GM18511 (cell line): ENCODE results near the gene RBM26.

ENCODE experiments used
- ATAC-seq: cut with Tn5 transposase; IDR thresholded peaks from one replicate; pipeline ENCODE4 v1.9.1; 2021; ENCODE audit warnings: mild to moderate bottlenecking, moderate library complexity; ENCODE audit not compliant: unreplicated experiment

Gene RBM26, protein sequence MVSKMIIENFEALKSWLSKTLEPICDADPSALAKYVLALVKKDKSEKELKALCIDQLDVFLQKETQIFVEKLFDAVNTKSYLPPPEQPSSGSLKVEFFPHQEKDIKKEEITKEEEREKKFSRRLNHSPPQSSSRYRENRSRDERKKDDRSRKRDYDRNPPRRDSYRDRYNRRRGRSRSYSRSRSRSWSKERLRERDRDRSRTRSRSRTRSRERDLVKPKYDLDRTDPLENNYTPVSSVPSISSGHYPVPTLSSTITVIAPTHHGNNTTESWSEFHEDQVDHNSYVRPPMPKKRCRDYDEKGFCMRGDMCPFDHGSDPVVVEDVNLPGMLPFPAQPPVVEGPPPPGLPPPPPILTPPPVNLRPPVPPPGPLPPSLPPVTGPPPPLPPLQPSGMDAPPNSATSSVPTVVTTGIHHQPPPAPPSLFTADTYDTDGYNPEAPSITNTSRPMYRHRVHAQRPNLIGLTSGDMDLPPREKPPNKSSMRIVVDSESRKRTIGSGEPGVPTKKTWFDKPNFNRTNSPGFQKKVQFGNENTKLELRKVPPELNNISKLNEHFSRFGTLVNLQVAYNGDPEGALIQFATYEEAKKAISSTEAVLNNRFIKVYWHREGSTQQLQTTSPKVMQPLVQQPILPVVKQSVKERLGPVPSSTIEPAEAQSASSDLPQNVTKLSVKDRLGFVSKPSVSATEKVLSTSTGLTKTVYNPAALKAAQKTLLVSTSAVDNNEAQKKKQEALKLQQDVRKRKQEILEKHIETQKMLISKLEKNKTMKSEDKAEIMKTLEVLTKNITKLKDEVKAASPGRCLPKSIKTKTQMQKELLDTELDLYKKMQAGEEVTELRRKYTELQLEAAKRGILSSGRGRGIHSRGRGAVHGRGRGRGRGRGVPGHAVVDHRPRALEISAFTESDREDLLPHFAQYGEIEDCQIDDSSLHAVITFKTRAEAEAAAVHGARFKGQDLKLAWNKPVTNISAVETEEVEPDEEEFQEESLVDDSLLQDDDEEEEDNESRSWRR

DNA sequence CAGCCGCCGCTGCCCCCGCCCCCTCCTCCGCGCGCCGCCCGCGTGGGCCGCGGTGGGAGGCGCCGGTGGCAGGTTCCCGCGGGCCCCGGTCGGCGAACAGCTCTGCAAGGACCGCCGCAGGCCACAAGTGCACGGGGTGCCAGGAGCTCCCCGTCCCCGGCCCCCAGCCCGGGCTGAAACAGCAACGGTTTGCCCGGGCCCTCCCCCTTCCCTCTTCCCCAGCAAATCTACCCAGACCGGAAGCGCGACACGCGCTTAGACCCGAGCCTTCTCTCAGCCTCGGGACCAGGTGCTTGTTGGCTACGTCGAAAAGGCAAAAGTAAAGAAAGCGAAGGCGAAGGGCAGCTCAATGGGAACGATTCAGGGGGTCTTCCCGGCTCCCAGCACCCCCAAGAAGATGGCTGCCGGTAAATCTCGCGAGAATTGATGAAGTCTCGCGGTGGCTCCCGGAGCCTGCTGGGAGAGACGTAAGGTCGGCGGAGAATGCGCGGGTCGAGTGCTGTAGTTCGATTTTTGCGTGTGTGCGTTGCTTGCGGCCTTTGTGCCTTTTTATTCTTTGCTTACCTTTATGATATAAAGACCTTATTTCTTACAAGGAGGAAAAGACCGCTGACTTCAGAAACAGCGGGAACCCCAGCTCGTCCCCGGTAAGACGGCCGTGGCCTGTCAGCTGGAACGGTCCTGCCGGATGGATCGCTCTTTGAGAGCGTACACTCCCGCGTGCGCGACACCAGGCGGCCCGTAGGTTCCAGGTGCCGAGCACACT lies at the start of gene RBM26:
TSS of gene RBM26 (minus strand) at position 425 of the 766 bp plus-strand sequence. CDS start 481 bp downstream, outside the sequence.
- ATAC-seq: peak; percentile 88

DNA sequence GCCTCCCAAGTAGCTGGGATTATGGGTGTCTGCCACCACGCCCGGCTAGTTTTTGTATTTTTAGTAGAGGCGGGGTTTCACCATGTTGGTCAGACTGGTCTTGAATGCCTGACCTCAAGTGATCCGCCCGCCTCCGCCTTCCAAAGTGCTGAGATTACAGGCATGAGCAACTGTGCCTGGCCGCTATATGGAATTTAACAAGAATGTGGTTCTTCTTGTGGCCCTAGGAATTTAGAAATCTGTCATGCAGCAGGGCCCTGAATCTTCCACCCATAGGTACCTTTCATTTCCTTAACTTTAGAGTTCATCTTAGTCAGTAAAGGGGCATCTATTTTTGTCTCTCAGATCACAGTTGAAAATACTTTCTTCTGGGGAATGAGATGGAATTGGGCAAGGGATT lies 49.3 kb upstream of the RBM26 start:
- no peak for ATAC-seq

DNA sequence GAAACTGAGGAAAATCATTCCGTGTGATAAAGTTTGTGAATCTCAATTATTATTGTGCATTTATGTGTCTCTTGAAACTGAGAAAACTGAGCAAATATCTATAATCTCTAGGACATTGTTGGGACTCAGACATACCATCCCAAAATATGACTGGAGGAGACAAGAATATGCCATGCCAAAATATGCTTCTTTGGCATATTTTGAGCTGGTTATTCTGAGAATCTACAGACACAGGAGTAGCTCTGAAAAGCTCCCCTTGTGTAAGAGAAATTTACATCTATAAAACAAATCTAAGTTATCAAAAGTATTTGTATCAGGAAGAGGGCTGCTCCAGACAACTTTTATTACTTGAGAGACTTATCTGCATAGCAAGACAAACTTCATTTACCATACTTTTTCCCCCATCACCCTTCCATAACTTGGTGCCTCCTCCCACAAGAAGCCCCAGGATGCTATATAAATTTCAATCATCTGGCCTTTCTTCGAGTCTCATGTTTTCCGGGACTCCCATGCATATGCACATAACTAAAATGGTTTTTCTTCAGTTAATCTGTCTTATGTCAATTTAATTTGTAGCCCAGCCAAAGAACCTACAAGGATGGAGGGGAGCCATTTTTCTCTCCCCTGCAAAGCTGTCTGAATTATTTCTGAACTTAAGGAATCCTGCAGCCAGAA lies 46.3 kb upstream of the RBM26 start:
- no peak for ATAC-seq

DNA sequence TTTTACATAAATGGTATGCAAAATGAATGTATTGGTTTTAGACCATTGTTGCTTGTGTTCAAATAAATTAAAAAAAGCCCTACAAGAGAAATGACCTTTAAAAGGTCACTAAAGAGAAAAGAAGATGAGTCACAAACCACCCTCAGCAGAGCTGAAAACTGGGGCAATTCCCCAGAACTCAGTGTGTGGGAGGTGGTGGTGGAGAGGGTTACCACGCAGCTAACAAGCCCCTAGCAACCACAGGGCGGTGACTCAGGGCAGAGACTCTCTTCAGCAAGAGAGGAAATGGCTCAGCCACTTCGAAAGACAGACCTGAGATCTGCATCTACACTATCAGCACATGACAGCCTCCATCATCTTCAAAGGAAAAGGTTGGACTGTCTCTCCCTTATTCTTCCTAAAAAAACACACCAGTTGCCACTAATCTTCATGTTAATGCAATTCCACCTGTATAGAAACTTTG lies 45.5 kb upstream of the RBM26 start:
- peak; percentile 100 for ATAC-seq

DNA sequence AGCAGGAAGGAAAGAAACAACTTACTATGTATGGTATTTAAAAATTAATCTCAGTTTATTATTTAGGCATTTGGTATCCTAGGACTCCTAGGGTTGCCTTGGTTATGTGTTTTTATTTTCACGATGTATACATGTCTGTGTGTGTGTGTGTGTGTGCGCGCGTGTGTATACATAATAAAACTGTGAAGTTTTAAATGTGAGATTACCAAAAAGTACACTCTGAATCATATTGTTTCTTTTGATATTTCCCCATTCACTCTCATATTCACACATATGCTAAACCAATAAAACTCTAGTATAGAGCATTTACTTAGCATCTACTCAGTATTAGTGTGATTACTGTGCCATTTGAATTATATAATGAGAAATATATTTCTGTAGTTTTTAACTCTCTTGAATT lies 44.1 kb upstream of the RBM26 start:
- no peak for ATAC-seq

DNA sequence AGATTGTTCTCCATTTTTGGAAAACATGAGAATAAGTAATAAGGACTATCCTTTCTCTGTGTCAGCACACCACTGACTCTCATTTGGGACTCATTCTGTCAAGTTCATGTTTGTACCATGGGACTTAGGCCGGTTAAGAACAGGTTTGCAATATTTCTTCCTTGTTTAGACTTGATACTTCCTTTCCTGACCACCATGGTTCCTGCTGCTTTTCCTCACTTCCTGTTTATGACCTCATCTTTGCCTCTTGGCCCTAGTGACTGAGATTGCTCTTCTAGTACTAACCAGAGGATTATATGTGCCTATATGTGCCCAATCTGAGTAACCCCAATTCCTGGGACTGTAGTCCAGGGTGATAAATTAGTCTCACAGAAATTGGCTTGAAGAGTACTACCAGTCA lies 42.4 kb upstream of the RBM26 start:
- no peak for ATAC-seq

DNA sequence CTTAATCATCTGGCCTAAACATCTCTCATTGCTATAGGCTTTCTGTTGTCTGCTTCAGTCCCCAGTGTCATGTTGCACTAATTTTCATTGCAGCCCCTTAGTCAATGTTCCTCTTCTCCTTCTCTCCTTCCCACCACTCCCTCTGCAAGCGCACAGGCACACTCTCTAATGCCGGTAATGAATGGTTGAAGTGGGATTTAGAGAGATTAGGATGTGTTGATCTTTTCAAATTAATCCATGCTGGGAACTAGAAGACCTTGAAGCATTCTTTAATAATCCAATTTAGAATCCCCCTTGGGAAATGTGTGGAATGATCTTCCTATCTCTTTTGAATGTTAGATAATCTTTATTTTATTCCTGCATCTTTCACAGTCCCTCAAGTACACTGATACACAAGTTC lies 41.7 kb upstream of the RBM26 start:
- no peak for ATAC-seq

DNA sequence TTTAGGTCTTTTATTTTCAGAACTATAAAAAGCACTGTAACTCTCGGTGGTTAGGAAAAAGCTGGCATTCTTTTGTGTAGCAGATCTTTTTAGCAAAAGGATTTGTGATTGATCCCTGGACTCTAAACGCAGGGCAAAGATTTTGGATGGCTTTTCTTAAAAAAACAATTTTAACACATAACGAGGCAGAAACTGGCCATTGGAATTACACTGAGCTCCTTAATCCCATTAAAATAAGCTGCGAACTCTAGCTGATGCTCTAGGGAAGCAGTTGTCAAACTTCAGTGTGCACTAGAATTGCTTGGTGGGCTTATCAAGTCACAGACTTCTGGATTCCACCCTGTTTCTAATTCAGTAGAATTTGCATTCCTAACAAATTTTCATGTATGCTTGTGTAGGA lies 41.1 kb upstream of the RBM26 start:
- ATAC-seq: no peak

DNA sequence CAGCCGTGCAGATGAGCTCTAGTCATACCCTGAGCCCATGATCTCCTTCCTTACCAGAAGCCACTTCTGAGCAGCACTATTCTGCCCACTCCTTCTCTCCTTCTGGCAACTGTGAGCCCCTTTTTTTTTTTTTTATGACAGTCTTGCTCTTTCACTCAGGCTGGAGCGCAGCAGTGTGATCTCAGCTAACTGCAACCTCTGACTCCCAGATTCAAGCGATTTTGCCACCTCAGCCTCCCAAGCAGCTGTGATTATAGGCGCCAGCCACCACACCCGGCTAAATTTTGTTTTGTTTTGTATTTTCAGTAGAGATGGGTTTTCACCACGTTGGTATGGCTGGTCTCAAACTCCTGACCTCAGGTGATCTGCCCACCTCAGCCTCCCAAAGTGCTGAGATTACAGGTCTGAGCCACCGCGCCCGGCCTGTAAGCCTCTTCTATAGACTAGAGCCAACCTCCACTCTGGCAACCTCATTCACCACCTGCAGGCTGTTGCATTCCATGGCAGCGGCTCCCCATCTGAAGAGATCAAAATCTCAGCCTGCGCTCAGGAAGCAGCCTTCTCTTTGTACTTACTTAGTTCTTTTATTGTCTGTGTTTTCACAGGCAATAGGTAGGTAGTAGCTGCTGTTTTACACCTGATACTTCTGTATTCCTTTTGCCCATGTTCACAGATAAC lies 40.1 kb upstream of the RBM26 start:
- ATAC-seq: no peak

DNA sequence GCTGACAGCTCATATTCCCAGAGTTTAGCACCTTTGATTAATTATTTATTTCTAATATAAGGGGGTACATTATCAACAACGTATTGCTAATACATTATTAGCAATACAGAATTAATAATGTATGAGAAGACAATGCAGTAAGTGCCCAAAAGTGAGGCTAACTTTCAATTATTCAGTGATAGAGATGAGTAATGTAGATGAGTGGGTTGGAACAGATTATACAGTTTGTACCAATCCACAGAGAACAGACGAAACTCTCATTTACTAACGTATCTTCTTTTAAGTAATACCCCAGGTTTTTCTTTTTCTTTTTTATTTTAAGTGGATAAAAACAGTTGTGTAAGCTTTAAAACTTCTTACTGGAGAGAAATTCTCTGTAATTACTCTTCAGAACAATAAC lies 36.7 kb upstream of the RBM26 start:
- no peak for ATAC-seq

DNA sequence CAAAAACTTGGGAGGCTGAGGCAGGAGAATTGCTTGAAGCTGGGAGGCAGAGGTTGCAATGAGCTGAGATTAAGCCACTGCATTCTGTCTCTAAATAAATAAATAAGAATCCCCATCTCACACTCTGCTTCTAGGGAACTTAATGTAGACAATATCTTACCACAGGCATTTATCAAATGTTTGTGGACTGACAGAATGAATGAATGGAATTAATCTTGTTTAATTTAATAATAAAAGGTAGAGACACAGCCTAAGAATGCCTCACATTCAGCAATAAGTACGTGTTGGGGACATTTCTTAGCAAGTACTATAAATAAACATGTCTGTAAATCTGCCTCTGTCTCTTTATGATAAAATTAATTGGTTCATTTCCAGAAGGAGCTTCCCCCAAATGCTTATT lies 36.2 kb upstream of the RBM26 start:
- no peak for ATAC-seq

DNA sequence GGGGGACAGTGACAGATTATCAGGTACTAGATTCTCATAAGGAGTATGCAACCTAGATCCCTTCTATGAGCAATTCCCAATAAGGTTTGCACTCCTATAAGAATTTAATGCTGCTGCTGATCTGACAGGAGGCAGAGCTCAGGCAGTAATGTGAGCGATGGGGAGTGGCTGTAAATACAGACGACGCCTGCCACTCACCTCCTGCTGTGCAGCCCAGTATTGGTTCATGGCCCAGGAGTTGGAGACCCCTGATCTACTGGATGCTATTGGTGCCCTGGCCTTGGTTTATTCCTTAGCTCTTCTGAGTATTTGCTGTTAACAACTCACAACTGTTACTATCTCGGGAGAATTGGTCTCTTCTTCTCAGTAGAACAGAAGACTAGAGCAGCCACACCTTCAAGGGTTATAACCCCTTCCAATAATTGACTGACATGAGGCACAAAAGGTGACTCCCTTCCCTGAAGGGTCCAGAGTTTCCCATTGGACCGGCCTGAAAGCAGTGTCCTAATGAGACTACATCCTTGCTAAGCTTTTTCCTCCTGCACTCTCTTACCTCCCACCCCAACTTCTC lies 35.0 kb upstream of the RBM26 start:
- no peak for ATAC-seq

DNA sequence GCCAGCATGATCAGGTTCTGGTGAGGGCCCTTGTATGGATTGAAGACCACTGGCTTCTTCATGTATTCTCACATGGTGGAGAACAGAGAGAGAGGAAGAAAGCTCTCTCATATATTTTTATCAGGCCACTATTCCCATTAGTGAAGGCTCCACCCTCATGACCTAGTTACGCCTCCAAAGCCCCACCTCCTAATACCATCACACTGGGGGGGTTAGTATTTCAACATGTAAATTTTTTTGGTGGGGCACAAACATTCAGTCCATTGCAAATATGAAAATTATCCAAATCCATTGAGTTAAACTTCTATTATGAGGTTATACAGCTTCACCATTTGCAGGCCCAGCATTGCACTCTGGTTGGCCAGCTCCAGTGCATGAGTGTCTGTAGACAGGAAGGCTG lies 33.2 kb upstream of the RBM26 start:
- no peak for ATAC-seq

DNA sequence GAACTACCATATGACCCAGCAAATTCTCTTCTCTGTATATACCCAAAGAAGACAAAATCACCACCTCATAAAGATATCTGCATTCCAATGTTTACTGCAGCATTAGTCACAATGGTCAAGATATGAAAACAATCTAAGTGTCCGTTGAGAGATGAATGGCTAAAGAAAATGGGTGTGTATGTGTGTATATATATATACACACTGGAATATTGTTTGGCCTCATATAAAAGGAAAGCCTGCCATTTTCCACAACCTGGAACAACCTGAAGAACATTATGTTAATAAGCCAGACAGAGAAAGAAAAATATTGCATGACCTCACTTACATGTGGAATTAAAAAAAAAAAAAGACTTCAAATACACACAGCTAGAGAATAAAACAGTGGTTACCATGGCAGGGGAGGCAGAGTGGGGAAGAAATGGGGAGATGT lies 29.5 kb upstream of the RBM26 start:
- no peak for ATAC-seq

DNA sequence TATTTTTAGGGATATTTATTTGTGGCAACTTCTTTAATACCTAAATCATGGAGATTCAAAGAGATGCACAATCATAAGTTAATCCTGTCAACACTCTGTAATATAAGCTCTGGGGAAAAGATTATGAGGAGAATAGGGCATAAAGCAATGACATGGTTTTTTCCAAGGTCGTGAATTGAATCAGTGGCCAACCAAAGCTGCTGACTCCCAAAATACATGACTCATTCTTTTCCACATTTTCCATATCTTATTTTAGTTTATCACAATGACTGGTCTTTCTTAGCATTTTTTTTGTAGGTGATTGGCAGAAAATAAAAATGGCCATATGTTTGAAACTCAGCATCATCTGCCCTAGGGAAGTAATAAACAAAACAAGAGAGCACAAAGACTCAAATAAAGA lies 28.5 kb upstream of the RBM26 start:
- no peak for ATAC-seq

DNA sequence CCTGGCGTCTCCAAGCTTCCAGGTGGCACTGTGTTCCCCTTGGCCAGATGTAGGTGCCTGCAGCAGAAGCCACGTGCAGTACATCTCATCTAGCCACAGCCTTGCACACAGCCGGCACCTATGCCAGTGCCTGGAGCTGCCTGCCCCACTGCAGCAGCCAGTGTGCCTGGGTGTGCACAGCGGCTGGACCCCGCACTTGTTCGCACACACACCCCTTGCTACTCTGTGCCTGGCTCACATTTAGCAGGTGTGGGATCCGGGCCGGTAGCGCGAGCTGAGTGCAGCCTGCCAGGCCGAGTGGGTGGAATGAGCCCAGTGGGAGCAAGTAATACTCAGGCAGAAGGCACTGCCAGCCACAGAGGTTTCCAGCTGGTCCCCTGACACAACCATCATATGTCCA lies 26.9 kb upstream of the RBM26 start:
- ATAC-seq: no peak

DNA sequence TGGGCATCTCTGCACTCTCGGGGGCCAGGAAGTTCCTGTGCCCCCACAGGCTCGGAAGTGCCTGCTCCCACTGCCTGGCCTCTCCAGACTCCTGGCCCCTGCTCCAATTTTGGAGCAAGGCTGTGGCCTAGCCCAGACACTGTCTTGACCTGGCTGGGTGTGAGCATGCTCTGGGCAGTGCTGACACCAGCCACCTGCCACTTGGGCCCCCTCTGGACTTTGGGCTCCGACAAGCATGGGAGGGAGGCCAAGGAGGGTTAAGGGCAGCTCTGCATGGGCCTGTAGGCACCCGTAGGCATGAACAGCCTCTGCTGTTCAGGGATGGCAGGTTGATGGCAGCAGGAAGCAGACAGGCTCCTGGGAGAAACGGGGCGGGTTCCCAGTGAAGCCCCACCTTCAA lies 26.0 kb upstream of the RBM26 start:
- no peak for ATAC-seq

DNA sequence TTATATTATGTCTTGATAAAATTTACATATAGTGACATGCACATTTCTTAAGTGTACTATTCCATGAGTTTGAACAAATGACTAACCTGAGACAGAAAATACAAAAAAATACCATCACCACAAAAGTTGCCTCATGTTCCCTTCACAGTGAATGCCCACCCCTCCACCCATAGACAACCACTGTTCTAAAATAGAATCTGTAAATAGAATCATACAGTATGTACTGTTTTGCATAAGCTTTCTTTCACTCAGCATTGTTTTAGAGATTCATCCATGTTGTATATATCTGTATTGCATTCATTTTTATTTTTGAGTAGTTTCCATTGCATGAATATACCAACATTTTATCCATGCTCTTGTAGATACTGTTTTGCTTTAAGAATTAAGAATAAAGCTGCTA lies 23.3 kb upstream of the RBM26 start:
- ATAC-seq: no peak

DNA sequence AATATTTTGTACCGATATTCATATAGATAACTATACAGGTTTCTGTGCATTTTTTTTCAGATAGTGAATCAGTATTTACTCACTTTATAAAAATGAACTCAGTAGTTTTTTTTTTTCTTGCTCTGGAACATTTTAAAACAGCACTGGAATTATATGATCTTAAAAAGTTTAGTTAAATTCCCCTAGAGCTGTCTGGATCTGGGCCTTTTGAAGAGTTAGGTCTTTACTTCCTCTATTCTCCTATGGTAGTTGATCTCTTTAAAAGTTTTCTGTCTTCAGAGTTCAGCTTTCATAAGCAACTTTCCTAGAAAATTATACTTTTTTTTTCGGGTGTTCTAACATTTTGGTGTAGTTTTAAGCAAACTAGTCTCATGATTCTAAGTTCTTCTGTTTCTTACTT lies 21.8 kb upstream of the RBM26 start:
- ATAC-seq: no peak

DNA sequence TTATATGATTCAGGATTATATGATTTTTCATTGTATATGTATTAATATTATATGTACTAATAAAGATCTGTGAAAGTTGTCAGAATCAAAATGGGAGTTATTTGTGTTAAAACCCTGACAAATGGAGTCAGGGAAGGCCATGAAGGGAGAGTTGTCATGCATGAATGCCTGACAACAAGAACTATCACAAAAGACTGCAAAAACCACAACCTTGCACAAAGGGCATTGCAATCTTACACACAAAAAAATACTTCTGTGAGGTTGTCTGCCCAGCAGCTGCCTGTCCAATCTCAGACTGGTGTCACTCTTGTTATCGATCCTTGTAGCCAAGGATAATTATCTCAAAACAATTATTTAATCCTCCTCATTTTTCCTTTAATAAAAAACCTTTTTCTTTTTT lies 21.2 kb upstream of the RBM26 start:
- ATAC-seq: no peak
